Measurements from ENCODE around the gene ARHGAP23. TPM values are rescaled to one million over a fixed set of nuclear protein-coding genes. Genes with fewer than 3 reads are reported as not detected.

Gene ARHGAP23
- total RNA-seq, 5 donors from 2014 or later (not counting 1 experiment from before 2014, with no cell fraction given), result 0.40 to 1.2 (median 0.61) TPM

DNA sequence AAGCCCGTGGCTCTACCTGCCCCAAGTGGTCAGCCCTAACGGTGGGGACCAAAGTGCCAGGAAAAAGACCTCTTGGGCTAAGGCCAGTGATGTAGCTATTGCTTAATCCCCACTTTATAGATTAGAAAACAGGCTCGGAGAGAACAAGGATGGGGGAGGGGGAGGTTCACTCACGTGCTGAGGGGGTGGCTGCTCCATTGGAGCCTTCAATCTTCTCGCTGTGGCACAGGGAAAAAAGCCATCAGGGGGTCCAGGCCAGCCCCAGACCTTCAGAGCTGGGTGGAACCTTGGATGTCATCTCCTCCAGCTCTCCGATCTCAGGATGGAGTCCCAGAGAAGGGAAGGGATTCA lies 131.6 kb downstream of the ARHGAP23 start:
- Mint-ChIP-seq H3K27me3 (peaks cover 27 to 42% of the 10 kb centered on the region in 2 donors), H3K36me3 (no peaks in the 10 kb centered on the region), H3K27ac (no peak overlapping the region), H3K4me1 (peaks cover 33 to 49% (median 41%) of the 10 kb centered on the region in 3 donors), H3K9me3 (no peaks in the 10 kb centered on the region), H3K4me3 (peak overlapping the region in 2 of 3 donors; percentile 90 to 96)
- ATAC-seq (replicated peaks in 1 of 4) (no peak), DNase-seq (no peak)
- H3K4me1 ChIP-seq (ENCODE audit: control insufficient read depth in 1 of 2, extremely low read depth in 1 of 2, insufficient read depth in 2 of 2, low read length in 2 of 2), result peaks cover 8 to 66% of the 10 kb centered on the region in 2 experiments
- H3K27me3 ChIP-seq (replicated peaks in 1 of 2; ENCODE audit: control insufficient read depth in 2 of 2, extremely low read depth in 1 of 2, insufficient read depth in 2 of 2, low read length in 1 of 2), result peaks cover 7 to 52% of the 10 kb centered on the region in 2 experiments
- H3K4me3 ChIP-seq (ENCODE audit: control insufficient read depth in 1 of 2, extremely low read depth in 1 of 2, low read length in 1 of 2), result peak overlapping the region; percentile 15 to 52
- WGBS (ENCODE audit: insufficient coverage), result 0% methylated on average over 1 of the region's 6 CpGs
- no peaks in the 10 kb centered on the region for H3K9me3 ChIP-seq
- H3K27ac ChIP-seq (ENCODE audit: low read length), result no peak overlapping the region
- POLR2A ChIA-PET, result no interaction called here
- CTCF ChIA-PET, result interaction anchor here (0.5 to 3.1 kb wide), 10 partner anchors 17 to 175 kb away, joined by 3 to 26 read pairs (median 4); no protein-coding TSS in a partner anchor
- H3K36me3 ChIP-seq (ENCODE audit: control insufficient read depth in 2 of 2, extremely low read depth in 1 of 2, insufficient read depth in 1 of 2, low read length in 1 of 2), result no peaks in the 10 kb centered on the region

DNA sequence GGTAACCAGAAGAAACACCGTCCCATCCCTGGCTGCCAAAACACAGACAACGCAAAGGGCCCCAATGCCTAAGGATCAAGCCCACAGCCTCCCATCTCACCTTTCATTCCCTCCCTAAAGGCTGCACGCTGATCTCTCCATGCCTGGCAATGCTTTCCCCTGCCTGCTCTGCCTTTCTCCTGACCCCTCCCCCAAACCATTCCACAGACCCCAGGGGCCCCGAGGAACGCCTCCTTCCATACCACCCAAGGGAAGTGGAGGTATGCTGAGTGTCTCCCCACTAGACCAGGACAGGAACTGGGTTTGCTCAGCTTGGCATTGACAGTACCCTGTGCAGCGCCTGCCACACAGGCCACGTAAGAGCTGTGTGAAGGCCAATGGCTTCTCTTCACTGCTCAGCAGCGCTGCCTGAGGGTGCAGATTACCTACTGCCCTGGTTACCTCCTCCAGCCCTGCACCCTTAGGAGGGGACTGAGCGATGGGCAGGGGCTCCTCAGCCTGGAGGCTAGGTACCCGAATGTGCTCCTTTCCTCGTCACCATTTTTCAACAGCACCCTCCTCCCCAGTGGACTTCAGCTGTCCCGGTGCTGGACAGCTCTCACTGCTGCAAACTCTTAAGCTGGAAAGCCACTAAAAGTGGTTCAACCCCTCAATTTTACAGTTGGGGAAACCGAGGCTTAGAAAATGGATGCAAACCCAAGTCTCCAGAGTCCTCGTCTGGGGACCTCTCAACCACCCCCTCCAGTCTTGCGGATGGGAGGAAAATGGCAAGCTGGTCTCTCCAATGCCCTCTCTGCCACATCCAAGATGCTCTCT lies 132.4 kb downstream of the ARHGAP23 start:
- Histone ChIP-seq H3K4me1 (ENCODE audit: control insufficient read depth in 1 of 2, extremely low read depth in 1 of 2, insufficient read depth in 2 of 2, low read length in 2 of 2) (peaks cover 8 to 66% of the 10 kb centered on the region in 2 experiments), H3K27me3 (replicated peaks in 1 of 2; ENCODE audit: control insufficient read depth in 2 of 2, extremely low read depth in 1 of 2, insufficient read depth in 2 of 2, low read length in 1 of 2) (peaks cover 10 to 58% of the 10 kb centered on the region in 2 experiments), H3K4me3 (ENCODE audit: control insufficient read depth in 1 of 2, extremely low read depth in 1 of 2, low read length in 1 of 2) (no peak overlapping the region), H3K36me3 (ENCODE audit: control insufficient read depth in 2 of 2, extremely low read depth in 1 of 2, insufficient read depth in 1 of 2, low read length in 1 of 2) (no peaks in the 10 kb centered on the region), H3K27ac (ENCODE audit: low read length) (no peak overlapping the region), H3K9me3 (no peaks in the 10 kb centered on the region)
- Mint-ChIP-seq H3K36me3 (no peaks in the 10 kb centered on the region), H3K27ac (peak overlapping the region in 1 of 2 donors; percentile 36), H3K27me3 (peaks cover 32 to 47% of the 10 kb centered on the region in 2 donors), H3K4me1 (peaks cover 33 to 52% (median 41%) of the 10 kb centered on the region in 3 donors), H3K4me3 (peak overlapping the region; percentile 34 to 96 (median 41)), H3K9me3 (no peaks in the 10 kb centered on the region)
- ATAC-seq (replicated peaks in 1 of 4) (no peak), DNase-seq (peak in 9 of 35 experiments; percentile 8 to 51 (median 28))
- CTCF ChIA-PET, result no interaction called here
- POLR2A ChIA-PET, result interaction anchor here in 1 of 2 donors (0.5 kb wide), 1 partner anchor 34 kb away, joined by 5 read pairs; no protein-coding TSS in a partner anchor
- WGBS (ENCODE audit: insufficient coverage), result 22% methylated on average over 13 of the region's 15 CpGs

DNA sequence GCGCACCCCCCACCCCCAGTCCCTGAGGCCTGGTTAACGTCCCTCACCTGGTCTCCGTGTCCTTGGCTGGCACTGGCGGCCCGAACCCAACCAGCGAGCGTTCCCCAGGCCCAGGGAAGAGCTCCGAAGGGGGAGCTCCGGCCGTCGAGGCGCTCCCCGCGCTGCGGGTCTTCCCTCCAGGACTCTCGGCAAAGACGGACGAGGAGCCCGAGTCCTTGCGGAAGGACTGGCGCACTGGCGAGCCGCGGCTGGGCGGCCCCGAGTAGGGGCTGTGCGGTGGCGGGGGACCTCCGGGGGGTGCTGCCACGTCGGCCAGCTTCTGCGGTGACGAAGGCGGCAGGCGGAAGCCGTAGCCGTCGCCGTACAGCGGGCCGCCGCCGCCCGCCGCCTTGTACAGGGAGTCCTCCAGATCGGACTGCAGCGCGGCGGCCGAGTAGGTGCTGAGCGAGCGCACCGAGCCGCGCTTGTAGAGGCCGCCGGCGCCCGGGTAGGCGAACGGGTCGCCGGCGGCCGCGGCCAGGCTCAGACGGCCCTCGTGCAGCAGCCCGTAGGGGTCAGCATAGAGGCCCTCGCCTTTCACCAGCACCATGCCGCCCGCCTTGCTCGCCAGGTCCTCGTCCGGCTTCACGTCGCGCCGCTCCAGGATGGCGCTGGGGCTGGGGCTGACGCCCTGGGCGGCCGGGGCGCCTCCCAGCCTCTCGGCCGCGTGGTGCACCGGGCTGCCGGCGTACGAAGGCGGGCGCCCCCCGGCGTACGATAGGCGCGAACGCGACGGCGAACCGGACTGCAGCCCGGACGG lies 133.4 kb downstream of the ARHGAP23 start:
- no peaks in the 10 kb centered on the region for H3K36me3 ChIP-seq (ENCODE audit: control insufficient read depth in 2 of 2, extremely low read depth in 1 of 2, insufficient read depth in 1 of 2, low read length in 1 of 2)
- DNase-seq, result no peak
- ChIA-PET CTCF (interaction anchor here in 1 of 2 donors (0.6 kb wide), 1 partner anchor 75 kb away, joined by 3 read pairs; no protein-coding TSS in a partner anchor), POLR2A (interaction anchor here in 1 of 2 donors (0.5 kb wide), 1 partner anchor 34 kb away, joined by 5 read pairs; no protein-coding TSS in a partner anchor)
- no peak overlapping the region for H3K4me3 ChIP-seq (ENCODE audit: control insufficient read depth in 1 of 2, extremely low read depth in 1 of 2, low read length in 1 of 2)
- no peaks in the 10 kb centered on the region for H3K9me3 Mint-ChIP-seq
- peaks cover 8 to 66% of the 10 kb centered on the region in 2 experiments for H3K4me1 ChIP-seq (ENCODE audit: control insufficient read depth in 1 of 2, extremely low read depth in 1 of 2, insufficient read depth in 2 of 2, low read length in 2 of 2)
- no peak overlapping the region for H3K27ac ChIP-seq (ENCODE audit: low read length)
- peaks cover 15 to 67% of the 10 kb centered on the region in 2 experiments for H3K27me3 ChIP-seq (replicated peaks in 1 of 2; ENCODE audit: control insufficient read depth in 2 of 2, extremely low read depth in 1 of 2, insufficient read depth in 2 of 2, low read length in 1 of 2)
- H3K4me1 Mint-ChIP-seq, result peaks cover 33 to 52% (median 41%) of the 10 kb centered on the region in 3 donors
- peak overlapping the region in 1 of 3 donors; percentile 96 for H3K4me3 Mint-ChIP-seq
- H3K27ac Mint-ChIP-seq, result no peak overlapping the region
- H3K9me3 ChIP-seq, result no peaks in the 10 kb centered on the region
- WGBS (ENCODE audit: insufficient coverage), result 11% methylated on average over 102 of the region's 105 CpGs
- ATAC-seq (replicated peaks in 1 of 4), result no peak
- peaks cover 39 to 54% of the 10 kb centered on the region in 2 donors for H3K27me3 Mint-ChIP-seq
- H3K36me3 Mint-ChIP-seq, result no peaks in the 10 kb centered on the region

Other genes starting within 250 kb of the ARHGAP23 start
- gene TBC1D3, start 235.9 kb upstream of the ARHGAP23 start, total RNA-seq, result 1 to 10 TPM in 3 of 5 donors, not detected in 2; 1.4 to 8.8 (median 3.1) TPM
- 10 to 100 TPM; 16.3 to 21.7 (median 19.5) TPM for gene MRPL45, start 131.3 kb upstream of the ARHGAP23 start, total RNA-seq
- gene GPR179, start 84.5 kb upstream of the ARHGAP23 start, total RNA-seq, result under 1 TPM in 4 of 5 donors, not detected in 1; 0.03 to 0.53 (median 0.08) TPM
- gene SOCS7, start 76.6 kb upstream of the ARHGAP23 start, total RNA-seq, result 10 to 100 TPM; 18.9 to 24.5 (median 20.7) TPM
- under 1 TPM in 4 of 5 donors, not detected in 1; 0.13 to 0.85 (median 0.28) TPM for gene SRCIN1, start 177.5 kb downstream of the ARHGAP23 start, total RNA-seq
- gene EPOP, start 246.5 kb downstream of the ARHGAP23 start, total RNA-seq, result 1 to 10 TPM in 1 of 5 donors, under 1 TPM in 4; 0.68 to 1.6 (median 0.90) TPM

Measured in T-cell (primary cell).